Mucosa of descending colon (tissue), 3 donors: Measurements from ENCODE around the gene CTDSPL. TPM values are rescaled to one million over a fixed set of nuclear protein-coding genes. Genes with fewer than 3 reads are reported as not detected.

Experiments used
- ATAC-seq: fragments of 200-7000 bp; cut with Tn5 transposase; one replicate; pipeline ENCODE4 v1.9.1; 2020; ENCODE audit warnings: mild to moderate bottlenecking, moderate library complexity
- DNase-seq, 3 donors: peaks; one replicate each; pipeline ENCODE4 v3.0.0-alpha.2; 2020
- H3K36me3 ChIP-seq: fragments of 200-600 bp; one replicate; pipeline ENCODE4 v1.8.0; 2021; ENCODE audit warnings: low read depth, mild to moderate bottlenecking
- H3K4me1 ChIP-seq: fragments of 200-600 bp; one replicate; pipeline ENCODE4 v1.8.0; 2021; ENCODE audit warnings: low read depth, mild to moderate bottlenecking
- H3K4me3 ChIP-seq: fragments of 200-600 bp; one replicate; pipeline ENCODE4 v1.8.0; 2021; ENCODE audit warnings: mild to moderate bottlenecking
- H3K9me3 ChIP-seq: fragments of 200-600 bp; one replicate; pipeline ENCODE4 v1.8.0; 2021; ENCODE audit warnings: mild to moderate bottlenecking
- intact Hi-C, 2 donors: fragments of 100-400 bp; cut with DNase I in 1 of 2; cut with micrococcal nuclease in 1 of 2; formaldehyde crosslinking; loops; one replicate each; pipeline versions ENCODE4 v1.11.0 to v1.11.1; 2022; cut with DNase I, micrococcal nuclease
- total RNA-seq, 3 donors: library from RNA; stranded (reverse); fragmentation: NEBNext Ultra II Directional in 2 of 3; extraction: Animal tissue kit (Norgen Biotek cat#: 25700) in 2 of 3; gene quantifications; one replicate each; pipeline versions ENCODE4 v1.2.1 to v1.2.4, GENCODE V29; 2021 to 2023
- TF ChIP-seq, protein P1 (sequence below): fragments of 200-600 bp; IDR thresholded peaks from one replicate; pipeline ENCODE4 v1.8.0; 2022; ENCODE audit warnings: antibody characterized with exemption, mild to moderate bottlenecking
- donor health status: DM: no; HTN: no; CAD: no; lungs with moderate emphysema.
- donor health status: DM: no; HTN: no; CAD: no.
- donor health status: DM: no; HTN: yes; CAD: no.

Gene CTDSPL
- total RNA-seq, 3 donors from 2014 or later = 59.1 to 89.7 (median 88.1) TPM

GRCh38 chr3:37994639-37994972 lies 132.9 kb downstream of the CTDSPL start:
- Histone ChIP-seq H3K36me3 (no peaks in the 10 kb centered on the region), H3K9me3 (no peaks in the 10 kb centered on the region), H3K4me3 (no peak overlapping the region), H3K4me1 (peaks cover 40% of the 10 kb centered on the region)
- ATAC-seq (no peak), DNase-seq (no peak)
- TF ChIP-seq, protein P1, sequence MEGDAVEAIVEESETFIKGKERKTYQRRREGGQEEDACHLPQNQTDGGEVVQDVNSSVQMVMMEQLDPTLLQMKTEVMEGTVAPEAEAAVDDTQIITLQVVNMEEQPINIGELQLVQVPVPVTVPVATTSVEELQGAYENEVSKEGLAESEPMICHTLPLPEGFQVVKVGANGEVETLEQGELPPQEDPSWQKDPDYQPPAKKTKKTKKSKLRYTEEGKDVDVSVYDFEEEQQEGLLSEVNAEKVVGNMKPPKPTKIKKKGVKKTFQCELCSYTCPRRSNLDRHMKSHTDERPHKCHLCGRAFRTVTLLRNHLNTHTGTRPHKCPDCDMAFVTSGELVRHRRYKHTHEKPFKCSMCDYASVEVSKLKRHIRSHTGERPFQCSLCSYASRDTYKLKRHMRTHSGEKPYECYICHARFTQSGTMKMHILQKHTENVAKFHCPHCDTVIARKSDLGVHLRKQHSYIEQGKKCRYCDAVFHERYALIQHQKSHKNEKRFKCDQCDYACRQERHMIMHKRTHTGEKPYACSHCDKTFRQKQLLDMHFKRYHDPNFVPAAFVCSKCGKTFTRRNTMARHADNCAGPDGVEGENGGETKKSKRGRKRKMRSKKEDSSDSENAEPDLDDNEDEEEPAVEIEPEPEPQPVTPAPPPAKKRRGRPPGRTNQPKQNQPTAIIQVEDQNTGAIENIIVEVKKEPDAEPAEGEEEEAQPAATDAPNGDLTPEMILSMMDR = no peak
- intact Hi-C loops = no loop called here

DNA sequence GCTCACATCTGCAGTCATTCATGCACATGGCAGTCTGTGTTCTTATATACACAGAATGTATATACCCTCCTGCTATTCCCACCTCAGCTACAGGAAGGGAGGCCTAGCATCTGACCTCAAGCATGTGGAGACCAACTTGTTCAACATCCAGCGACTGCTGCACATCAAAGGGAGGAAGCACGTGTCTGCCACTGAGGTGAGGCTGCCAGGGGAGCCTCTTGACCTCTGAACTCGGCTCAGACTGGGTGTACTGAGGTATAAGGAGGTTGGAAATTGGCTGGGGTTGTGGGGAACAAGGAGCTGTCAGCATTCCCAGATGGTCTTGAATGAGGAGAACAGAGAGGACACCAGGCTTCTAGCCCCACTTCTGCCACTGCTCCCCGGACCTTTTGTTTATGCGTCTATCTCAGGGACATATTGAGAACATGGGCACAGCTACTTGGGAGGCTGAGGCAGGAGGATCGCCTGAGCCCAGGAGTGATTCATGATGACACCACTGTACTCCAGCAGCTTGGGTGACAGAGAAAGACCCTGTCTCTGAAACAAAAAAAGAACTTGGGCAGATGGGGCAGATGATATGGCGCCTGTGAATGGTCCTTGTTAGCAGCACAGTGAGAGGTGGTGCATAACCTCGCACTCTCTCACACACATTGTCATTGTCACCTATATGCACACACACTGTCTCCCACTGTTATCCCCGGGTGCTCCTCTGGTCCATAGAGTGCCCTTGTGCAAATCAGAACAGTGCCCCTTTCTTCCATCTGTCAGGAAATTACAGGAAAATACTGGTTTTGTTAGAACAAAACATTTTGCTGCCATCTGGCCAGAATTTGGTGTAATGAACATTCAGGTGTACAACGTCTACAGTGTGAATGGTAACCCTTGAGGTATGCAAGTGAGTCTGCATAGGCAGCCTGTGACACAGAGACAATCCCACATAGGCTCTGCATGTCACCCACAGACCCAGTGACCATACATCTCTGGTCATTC lies 134.3 kb downstream of the CTDSPL start:
- intact Hi-C loops = no loop called here
- ATAC-seq (no peak), DNase-seq (peak in 1 of 3 donors; percentile 55)
- Histone ChIP-seq H3K4me1 (peaks cover 32% of the 10 kb centered on the region), H3K9me3 (no peaks in the 10 kb centered on the region), H3K36me3 (no peaks in the 10 kb centered on the region), H3K4me3 (no peak overlapping the region)
- TF ChIP-seq, protein P1 = no peak

DNA sequence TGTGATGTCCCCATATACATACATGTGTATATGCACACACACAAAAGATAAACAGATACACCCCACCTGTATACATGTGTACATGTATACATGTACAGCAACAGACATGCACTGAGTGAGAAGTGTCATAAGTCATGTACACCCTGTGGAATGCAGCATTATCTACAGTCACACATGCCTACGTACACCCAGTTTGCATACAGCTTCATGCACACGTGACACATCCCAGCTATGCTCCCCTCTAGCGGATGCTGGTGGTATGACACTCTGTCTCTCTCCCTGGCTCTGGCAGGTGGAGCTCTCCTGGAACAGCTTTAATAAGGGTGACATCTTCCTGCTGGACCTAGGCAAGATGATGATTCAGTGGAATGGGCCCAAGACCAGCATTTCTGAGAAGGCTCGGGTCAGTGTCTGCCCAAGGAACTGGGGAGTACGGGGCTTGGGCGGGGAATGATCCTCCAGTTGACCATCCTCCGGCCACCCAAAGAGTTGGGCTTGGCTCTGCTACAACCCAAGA lies 135.2 kb downstream of the CTDSPL start:
- TF ChIP-seq, protein P1 = peak; percentile 89
- Histone ChIP-seq H3K9me3 (no peaks in the 10 kb centered on the region), H3K4me1 (peaks cover 32% of the 10 kb centered on the region), H3K36me3 (no peaks in the 10 kb centered on the region), H3K4me3 (no peak overlapping the region)
- ATAC-seq = peak; percentile 63
- peak; percentile 74 to 92 (median 84) for DNase-seq
- intact Hi-C loops = no loop called here

DNA sequence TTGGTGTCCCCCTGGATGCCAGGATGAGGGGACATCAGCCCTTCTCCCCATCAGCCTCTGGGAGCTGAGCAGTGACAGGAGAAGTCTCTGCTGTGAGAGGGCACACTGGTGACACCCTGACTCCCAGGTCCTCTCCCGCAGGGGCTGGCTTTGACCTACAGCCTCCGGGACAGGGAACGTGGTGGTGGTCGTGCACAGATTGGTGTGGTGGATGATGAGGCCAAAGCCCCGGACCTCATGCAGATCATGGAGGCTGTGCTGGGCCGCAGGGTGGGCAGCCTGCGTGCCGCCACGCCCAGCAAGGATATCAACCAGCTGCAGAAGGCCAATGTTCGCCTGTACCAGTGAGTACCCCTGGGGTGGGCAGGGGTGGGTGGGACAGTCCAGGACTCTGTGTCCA lies 135.7 kb downstream of the CTDSPL start:
- Histone ChIP-seq H3K9me3 (no peaks in the 10 kb centered on the region), H3K36me3 (no peaks in the 10 kb centered on the region), H3K4me3 (no peak overlapping the region), H3K4me1 (peaks cover 32% of the 10 kb centered on the region)
- TF ChIP-seq, protein P1 = no peak
- ATAC-seq = no peak
- intact Hi-C loops = no loop called here
- DNase-seq = peak in 2 of 3 donors; percentile 51 to 69

- peaks cover 37% of the 10 kb centered on the region for H3K4me1 ChIP-seq
- no peaks in the 10 kb centered on the region for H3K9me3 ChIP-seq
- intact Hi-C loops = no loop called here
- TF ChIP-seq, protein P1 = no peak
- peak in 2 of 3 donors; percentile 58 to 67 for DNase-seq
- H3K4me3 ChIP-seq = no peak overlapping the region
- H3K36me3 ChIP-seq = no peaks in the 10 kb centered on the region
- no peak for ATAC-seq
Observed at GRCh38 chr3:37997791-37998370, 136.2 kb downstream of the CTDSPL start.
